OCI-LY1 (cell line): Measurements from ENCODE around the gene ZNF185.

Experiments
- H2AFZ ChIP-seq: fragments of 200-600 bp; sonication (generic), shearing (Covaris generic); 2 replicates; pipeline ENCODE4 v1.6.0; 2014; ENCODE audit warnings: antibody characterized with exemption, mild to moderate bottlenecking, low read length
- H3F3A ChIP-seq: fragments of 200-600 bp; sonication (generic), shearing (Covaris generic); 2 replicates; pipeline ENCODE4 v1.6.0; 2014; ENCODE audit warnings: mild to moderate bottlenecking, antibody characterized with exemption, low read length, moderate library complexity; ENCODE audit not compliant: insufficient read depth
- H3K27ac ChIP-seq: fragments of 200-600 bp; sonication (generic); 2 replicates; pipeline ENCODE4 v1.5.1; 2014; ENCODE audit warnings: low read length, mixed run types, mild to moderate bottlenecking, low read depth; ENCODE audit not compliant: poor library complexity, severe bottlenecking
- H3K27me3 ChIP-seq: fragments of 200-600 bp; sonication (generic); 2 replicates; pipeline ENCODE4 v1.6.0; 2014; ENCODE audit warnings: antibody characterized with exemption, mild to moderate bottlenecking, low read length, moderate library complexity; ENCODE audit not compliant: insufficient read depth
- H3K36me3 ChIP-seq: fragments of 200-600 bp; sonication (generic); 2 replicates; pipeline ENCODE4 v1.6.1; 2014; ENCODE audit warnings: mild to moderate bottlenecking, antibody characterized with exemption, low read length, moderate library complexity, mixed read lengths; ENCODE audit not compliant: insufficient read depth
- H3K4me1 ChIP-seq: fragments of 200-600 bp; sonication (generic); 2 replicates; pipeline ENCODE4 v1.5.1; 2014; ENCODE audit warnings: mild to moderate bottlenecking, low read length, moderate library complexity; ENCODE audit not compliant: insufficient read depth, severe bottlenecking
- H3K4me2 ChIP-seq: fragments of 200-600 bp; sonication (generic), shearing (Covaris generic); 2 replicates; pipeline ENCODE4 v1.6.1; 2014; ENCODE audit warnings: low read length
- H3K4me3 ChIP-seq: fragments of 200-600 bp; sonication (generic); 2 replicates; pipeline ENCODE4 v1.5.1; 2014; ENCODE audit warnings: low read length, low read depth, mild to moderate bottlenecking, mixed read lengths; ENCODE audit not compliant: poor library complexity, severe bottlenecking
- H3K79me2 ChIP-seq: fragments of 200-600 bp; shearing (Covaris generic); 2 replicates; pipeline ENCODE4 v1.6.1; 2016; ENCODE audit warnings: mixed run types, low read length, mixed read lengths; ENCODE audit not compliant: insufficient read depth
- H3K9ac ChIP-seq: fragments of 200-600 bp; sonication (generic), shearing (Covaris generic); 2 replicates; pipeline ENCODE4 v1.6.1; 2014; ENCODE audit warnings: mild to moderate bottlenecking, low read length, mixed read lengths
- H3K9me2 ChIP-seq: fragments of 200-600 bp; sonication (generic), shearing (Covaris generic); 2 replicates; pipeline ENCODE4 v1.6.1; 2014; ENCODE audit warnings: low read depth, mild to moderate bottlenecking, low read length, mixed read lengths
- H3K9me3 ChIP-seq: fragments of 200-600 bp; shearing (Covaris generic); 2 replicates; pipeline ENCODE4 v1.6.1; 2014; ENCODE audit warnings: low read length, mixed read lengths
- H4K20me1 ChIP-seq: fragments of 200-600 bp; sonication (generic), shearing (Covaris generic); 2 replicates; pipeline ENCODE4 v1.6.0; 2016; ENCODE audit warnings: mild to moderate bottlenecking, low read length; ENCODE audit not compliant: insufficient read depth
- EZH2 ChIP-seq: fragments of 200-600 bp; sonication (generic), shearing (Covaris generic); IDR thresholded peaks from 2 replicates; pipeline ENCODE4 v1.8.0; 2017; ENCODE audit warnings: borderline replicate concordance, mixed run types, mild to moderate bottlenecking, antibody characterized with exemption, low read length, moderate library complexity, mixed read lengths
- TF ChIP-seq, protein P1 (sequence below): fragments of 200-600 bp; sonication (generic), shearing (Covaris generic); IDR thresholded peaks from 2 replicates; pipeline ENCODE4 v1.5.1; 2017; ENCODE audit warnings: mild to moderate bottlenecking, antibody characterized with exemption, low read length, moderate library complexity, mixed read lengths

The ZNF185 gene

DNA sequence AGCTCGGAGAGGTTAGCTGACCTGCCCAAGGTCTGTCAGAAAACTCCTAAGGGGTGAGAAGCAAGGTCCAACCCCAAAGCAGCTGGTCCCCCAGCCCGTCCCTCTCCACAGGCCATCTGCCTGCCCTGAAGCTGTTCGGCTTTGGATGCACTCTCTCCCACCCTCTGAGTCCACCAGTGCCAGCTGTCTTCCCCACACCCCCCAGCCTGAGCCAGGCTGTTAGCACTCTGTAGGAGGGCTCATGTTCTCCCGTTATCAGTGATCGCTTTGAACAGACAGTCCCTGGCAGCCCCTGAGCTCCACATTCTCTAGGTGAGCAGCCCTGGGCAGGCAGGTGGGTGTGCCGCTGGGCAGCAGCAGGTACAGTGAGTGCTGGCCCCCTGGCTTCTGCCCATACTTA, 16.0 kb downstream of the ZNF185 start:
- Histone ChIP-seq H3K9me3 (no peaks in the 10 kb centered on the region), H3F3A (no peaks in the 10 kb centered on the region), H3K9ac (no peak overlapping the region), H3K27me3 (no peaks in the 10 kb centered on the region), H3K27ac (no peak overlapping the region), H3K4me1 (peaks cover 7% of the 10 kb centered on the region), H2AFZ (no peak overlapping the region), H3K36me3 (no peaks in the 10 kb centered on the region), H4K20me1 (no peaks in the 10 kb centered on the region), H3K4me3 (no peak overlapping the region), H3K4me2 (no peak overlapping the region), H3K79me2 (no peaks in the 10 kb centered on the region), H3K9me2 (no peaks in the 10 kb centered on the region)
- TF ChIP-seq EZH2 = no peak
- TF ChIP-seq, protein P1, sequence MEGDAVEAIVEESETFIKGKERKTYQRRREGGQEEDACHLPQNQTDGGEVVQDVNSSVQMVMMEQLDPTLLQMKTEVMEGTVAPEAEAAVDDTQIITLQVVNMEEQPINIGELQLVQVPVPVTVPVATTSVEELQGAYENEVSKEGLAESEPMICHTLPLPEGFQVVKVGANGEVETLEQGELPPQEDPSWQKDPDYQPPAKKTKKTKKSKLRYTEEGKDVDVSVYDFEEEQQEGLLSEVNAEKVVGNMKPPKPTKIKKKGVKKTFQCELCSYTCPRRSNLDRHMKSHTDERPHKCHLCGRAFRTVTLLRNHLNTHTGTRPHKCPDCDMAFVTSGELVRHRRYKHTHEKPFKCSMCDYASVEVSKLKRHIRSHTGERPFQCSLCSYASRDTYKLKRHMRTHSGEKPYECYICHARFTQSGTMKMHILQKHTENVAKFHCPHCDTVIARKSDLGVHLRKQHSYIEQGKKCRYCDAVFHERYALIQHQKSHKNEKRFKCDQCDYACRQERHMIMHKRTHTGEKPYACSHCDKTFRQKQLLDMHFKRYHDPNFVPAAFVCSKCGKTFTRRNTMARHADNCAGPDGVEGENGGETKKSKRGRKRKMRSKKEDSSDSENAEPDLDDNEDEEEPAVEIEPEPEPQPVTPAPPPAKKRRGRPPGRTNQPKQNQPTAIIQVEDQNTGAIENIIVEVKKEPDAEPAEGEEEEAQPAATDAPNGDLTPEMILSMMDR = no peak

DNA sequence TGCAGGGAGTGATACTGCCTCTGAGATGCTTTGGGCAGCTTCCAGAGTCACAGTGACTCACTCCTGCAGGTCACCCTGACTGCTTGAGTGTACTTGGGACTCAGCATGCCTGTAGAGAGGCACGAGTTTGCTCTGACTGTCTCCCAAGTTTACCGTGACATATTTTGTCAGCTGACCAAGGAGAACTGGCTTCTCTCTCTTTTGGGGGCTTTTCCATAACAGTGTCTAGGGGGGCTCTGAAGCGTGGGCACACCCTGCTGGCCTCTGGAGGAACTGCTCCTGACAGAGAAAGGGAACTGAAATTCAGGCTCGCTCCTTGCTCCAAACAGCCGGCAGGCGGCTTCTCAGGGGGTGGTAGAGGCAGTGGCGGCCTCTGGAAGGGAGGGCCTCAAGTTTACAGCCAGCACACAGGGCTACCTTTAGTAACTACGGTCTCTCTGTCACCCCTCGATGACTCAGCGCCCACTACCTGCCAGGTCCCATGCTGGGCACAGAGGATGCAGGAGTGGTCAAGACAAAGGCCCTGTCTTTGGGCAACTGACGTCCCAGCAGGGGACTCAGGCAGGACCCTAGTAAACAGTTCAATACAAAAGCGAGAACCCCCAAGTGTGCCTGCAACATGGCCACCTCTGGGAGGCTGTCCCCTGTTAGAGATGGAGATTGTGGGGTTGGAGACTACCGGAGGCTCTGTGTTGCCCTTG, 17.8 kb downstream of the ZNF185 start:
- Histone ChIP-seq H3K4me2 (no peak overlapping the region), H3K4me3 (no peak overlapping the region), H3K36me3 (no peaks in the 10 kb centered on the region), H3K9ac (no peak overlapping the region), H3K9me2 (no peaks in the 10 kb centered on the region), H3K79me2 (no peaks in the 10 kb centered on the region), H3K4me1 (peaks cover 7% of the 10 kb centered on the region), H3K27me3 (no peaks in the 10 kb centered on the region), H2AFZ (no peak overlapping the region), H3K27ac (no peak overlapping the region), H3F3A (no peaks in the 10 kb centered on the region), H3K9me3 (no peaks in the 10 kb centered on the region), H4K20me1 (no peaks in the 10 kb centered on the region)
- TF ChIP-seq, protein P1 = peak; percentile 68
- TF ChIP-seq EZH2 = no peak

DNA sequence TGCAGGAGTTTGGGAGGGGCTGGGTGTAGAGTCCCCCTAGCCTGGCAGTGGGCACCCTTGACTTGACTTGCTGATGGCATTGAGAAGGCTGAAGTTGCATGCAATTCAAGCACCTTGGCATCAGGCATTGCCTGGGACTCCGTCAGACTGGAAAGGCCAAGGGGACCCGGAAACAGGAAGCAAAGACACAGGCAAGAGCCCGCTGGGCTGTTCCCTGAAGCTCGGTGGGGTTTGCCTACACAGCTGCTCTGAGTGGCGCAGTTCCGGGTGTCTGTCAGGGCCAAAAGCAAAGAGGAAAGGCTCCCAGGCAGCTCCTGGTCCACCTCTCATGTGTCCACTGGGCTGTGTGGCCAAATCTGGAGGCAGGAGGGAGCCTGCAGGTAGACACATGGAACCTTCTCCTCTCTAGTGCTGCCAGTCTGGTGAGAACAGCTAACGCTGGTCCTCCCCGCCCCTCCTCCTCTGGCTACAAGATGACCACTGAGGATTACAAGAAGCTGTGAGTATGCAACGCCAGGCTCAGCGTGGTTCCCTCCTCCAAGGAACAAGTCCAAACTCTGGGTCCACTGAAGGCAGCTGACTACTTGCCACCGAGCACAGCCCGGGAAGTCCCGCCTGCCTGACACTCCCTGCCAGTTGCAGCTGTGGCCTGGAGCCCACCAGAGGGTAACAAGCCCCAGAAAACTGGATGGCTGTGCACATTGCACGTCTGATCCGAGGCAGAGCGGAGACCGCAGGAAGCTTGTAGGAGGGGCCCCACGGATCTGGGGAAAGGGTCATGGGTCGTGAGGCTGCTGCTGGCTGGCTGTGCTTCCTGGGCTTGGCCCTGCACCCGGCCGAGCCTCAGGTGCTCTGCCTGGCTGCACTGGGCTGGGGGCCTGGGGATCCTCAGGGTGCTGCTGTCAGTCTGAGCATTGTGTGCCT, 20.1 kb downstream of the ZNF185 start:
- Histone ChIP-seq H3F3A (no peaks in the 10 kb centered on the region), H3K36me3 (no peaks in the 10 kb centered on the region), H3K27me3 (no peaks in the 10 kb centered on the region), H3K4me3 (peak overlapping the region; percentile 13), H4K20me1 (no peaks in the 10 kb centered on the region), H3K4me1 (peaks cover 7% of the 10 kb centered on the region), H3K79me2 (no peaks in the 10 kb centered on the region), H3K9me3 (no peaks in the 10 kb centered on the region), H3K9me2 (no peaks in the 10 kb centered on the region), H3K4me2 (peak overlapping the region; percentile 29; the same call in 1 of the 2 replicates), H2AFZ (no peak overlapping the region), H3K27ac (no peak overlapping the region), H3K9ac (no peak overlapping the region)
- no peak for TF ChIP-seq EZH2
- TF ChIP-seq, protein P1 = no peak
